GM13977 (cell line): Measurements from ENCODE around the gene DNAJA2.
A peak's percentile ranks its signal among the peaks of the same experiment; 100 is the strongest.

Experiments
- DNase-seq: peaks from one replicate; pipeline ENCODE4 v3.0.0; 2012; ENCODE audit warnings: low spot score
- in situ Hi-C: fragments of 300-500 bp; cut with MboI; formaldehyde crosslinking; loops from one replicate; pipeline ENCODE4 v1.12.0; 2022; ENCODE audit warnings: low sequenced_read_pairs, low pct_unique_long_range_greater_than_20kb, mixed read lengths, inconsistent platforms; ENCODE audit not compliant: unreplicated experiment
- TF ChIP-seq, protein P1 (sequence below): IDR thresholded peaks from 2 replicates; pipeline ENCODE4 v1.5.1; 2012; ENCODE audit warnings: mild to moderate bottlenecking, control low read depth; ENCODE audit not compliant: insufficient read depth; ENCODE audit errors: extremely low read depth, missing control alignments

Gene DNAJA2

DNA sequence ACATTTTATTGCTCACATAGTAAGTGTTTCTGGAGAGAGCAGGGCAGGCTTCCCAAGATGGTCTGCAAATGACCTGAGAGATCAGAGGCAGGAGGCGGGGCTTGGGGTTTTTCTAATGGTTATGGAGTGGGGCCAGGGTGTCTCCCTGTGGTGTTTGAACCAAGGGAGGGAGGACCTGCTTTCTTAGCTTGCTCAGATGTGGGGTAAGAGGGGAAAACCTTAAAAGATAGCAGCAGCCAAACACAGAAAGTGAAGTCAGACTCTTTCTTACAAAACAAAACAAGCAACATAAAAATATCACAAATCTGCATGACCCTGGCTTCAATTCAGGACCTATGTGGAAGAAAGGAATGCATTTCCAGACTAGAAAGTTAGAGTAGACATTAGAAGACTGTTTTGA lies 22.9 kb upstream of the DNAJA2 start:
- in situ Hi-C loops: no loop called here
- DNase-seq: peak; percentile 76
- TF ChIP-seq, protein P1, sequence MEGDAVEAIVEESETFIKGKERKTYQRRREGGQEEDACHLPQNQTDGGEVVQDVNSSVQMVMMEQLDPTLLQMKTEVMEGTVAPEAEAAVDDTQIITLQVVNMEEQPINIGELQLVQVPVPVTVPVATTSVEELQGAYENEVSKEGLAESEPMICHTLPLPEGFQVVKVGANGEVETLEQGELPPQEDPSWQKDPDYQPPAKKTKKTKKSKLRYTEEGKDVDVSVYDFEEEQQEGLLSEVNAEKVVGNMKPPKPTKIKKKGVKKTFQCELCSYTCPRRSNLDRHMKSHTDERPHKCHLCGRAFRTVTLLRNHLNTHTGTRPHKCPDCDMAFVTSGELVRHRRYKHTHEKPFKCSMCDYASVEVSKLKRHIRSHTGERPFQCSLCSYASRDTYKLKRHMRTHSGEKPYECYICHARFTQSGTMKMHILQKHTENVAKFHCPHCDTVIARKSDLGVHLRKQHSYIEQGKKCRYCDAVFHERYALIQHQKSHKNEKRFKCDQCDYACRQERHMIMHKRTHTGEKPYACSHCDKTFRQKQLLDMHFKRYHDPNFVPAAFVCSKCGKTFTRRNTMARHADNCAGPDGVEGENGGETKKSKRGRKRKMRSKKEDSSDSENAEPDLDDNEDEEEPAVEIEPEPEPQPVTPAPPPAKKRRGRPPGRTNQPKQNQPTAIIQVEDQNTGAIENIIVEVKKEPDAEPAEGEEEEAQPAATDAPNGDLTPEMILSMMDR: no peak

DNA sequence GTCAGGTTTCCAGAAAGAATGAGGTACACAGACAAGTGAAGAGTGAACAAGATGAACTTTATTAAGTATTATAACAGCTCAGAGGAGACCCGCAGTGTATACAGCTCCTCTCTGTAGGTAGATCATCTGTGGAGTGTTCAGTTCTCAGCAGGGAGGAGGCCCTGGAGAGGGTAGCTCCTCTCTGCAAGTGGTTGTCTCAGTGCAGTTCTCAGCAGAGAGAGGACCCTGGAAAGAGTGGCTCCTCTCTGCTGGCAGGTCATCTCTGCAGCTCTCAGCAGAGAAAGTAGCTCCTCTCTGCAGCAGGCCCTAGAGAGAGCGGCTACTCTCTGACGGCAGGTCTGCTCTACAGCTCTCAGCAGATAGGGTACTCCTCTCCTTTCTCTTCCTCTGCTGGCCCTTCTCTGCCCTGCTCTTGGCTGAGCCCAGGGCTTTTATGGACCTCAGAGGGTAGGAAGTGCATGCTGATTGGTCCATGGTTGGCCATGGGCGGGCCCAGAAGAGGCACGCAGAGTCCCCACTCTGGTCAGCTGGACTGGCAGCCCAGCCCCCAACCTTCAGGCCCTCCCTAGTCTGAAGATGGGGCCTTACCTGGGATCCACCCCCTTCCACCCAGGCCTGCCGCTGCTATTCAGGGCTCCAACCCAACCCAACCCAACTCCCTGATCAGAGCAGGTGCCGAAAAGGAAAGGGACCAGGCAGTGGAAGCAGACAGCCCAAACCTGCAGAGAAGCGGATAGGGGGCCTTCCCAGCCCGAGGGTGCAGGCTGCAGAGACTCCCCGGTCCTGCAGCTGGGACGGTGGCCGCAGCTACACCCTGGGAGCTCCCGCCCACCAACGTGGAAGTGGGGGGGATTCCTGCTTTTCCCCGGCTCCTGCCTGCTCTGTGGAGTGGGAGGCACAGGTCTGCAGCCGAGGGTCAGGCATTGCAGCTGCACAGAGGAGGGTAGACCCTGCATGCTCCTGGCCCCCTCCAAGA lies 18.5 kb upstream of the DNAJA2 start:
- DNase-seq: no peak
- TF ChIP-seq, protein P1: no peak
- in situ Hi-C loops: no loop called here

DNA sequence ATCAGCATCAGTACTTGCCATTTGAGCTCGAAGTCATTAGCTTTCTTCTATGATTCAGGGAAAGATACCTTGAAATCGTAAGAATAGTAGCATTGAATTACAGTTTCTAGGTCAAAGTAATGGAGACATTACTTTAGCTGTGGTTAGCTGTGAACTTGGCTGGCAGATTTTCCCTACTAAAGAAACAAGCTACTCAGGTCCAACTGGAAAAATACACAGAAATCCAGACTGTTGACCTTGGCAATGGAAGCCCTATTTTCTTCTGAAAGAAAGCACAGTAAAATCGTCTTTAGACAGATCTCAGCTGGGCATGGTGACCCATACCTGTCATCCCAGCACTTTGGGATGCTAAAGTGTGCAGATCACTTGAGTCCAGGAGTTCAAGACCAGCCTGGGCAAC lies 13.4 kb upstream of the DNAJA2 start:
- no peak for DNase-seq
- in situ Hi-C loops: no loop called here
- TF ChIP-seq, protein P1: no peak

DNA sequence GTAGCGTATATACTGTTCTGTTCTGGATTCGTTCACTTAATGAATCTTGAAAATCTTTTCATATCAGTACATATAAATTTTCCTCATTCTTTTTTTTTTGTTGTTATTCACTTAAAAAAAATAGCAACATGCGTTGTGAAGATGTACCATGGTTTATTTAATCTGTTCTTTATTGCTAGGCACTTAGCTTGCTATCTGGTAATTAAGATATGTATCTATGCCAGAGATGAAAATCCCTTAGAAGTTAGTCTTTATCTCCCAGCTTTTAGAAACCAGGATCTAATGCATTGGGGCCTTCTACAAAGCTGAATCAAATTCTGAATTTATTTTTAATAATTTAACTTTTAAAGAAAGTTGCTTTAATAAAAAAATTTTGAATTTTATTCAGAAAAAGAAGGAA lies 13.0 kb upstream of the DNAJA2 start:
- TF ChIP-seq, protein P1: no peak
- DNase-seq: no peak
- in situ Hi-C loops: no loop called here

DNA sequence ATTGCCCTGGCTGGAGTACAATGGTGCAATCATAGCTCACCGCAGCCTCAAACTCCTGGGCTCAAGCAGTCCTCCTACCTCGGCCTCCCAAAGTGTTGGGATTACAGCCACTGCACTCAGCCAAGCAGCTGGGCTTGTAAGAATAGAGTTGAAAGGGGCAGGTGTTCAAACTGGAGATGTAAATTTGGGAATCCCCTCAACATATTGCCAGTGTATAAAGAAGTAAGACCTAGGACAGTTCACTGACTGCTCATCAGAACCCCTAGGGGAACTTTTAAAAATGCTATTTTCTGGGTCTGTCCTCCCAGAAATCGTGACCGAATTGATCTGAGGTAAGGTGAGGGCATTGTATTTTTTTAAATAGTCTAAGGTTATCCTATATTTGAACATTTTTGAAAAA lies 8.9 kb upstream of the DNAJA2 start:
- TF ChIP-seq, protein P1: no peak
- DNase-seq: peak; percentile 58
- in situ Hi-C loops: no loop called here

DNA sequence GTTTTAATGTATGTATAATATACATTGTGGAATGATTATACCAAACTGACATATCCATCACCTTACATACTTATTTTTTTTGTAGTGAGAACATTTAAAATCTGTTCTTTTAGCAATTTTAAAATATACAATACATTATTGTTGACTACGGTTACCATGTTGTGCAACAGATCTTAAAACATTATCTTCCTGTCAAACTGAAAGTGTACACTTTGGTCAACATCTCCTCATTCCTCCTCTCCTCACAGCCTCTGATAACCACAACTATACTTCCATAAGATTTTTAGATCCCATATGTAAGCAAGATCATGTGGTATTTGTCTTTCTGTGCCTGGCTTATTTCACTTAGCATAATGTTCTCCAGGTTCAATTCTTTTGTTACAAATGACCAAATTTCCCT lies 7.5 kb upstream of the DNAJA2 start:
- in situ Hi-C loops: no loop called here
- TF ChIP-seq, protein P1: no peak
- no peak for DNase-seq
